ENCODE data around the gene ADAMTSL1. TPM values are rescaled to one million over a fixed set of nuclear protein-coding genes. Genes with fewer than 3 reads are reported as not detected.

ADAMTSL1 gene
- total and polyA plus RNA-seq, 2 donors, result 3.2 to 42.3 TPM

GRCh38 chr9:18689921-18690320 is 216.0 kb downstream of the ADAMTSL1 start:
- H3K27ac ChIP-seq (ENCODE audit: low read depth), result no peak overlapping the region
- no peaks in the 10 kb centered on the region for H3K4me1 ChIP-seq (ENCODE audit: insufficient read depth)
- no peak for DNase-seq (ENCODE audit: extremely low spot score)
- no peak overlapping the region for H3K4me3 ChIP-seq (ENCODE audit: low read depth, low read length)
- H3K36me3 ChIP-seq (ENCODE audit: insufficient read depth), result no peaks in the 10 kb centered on the region

GRCh38 chr9:18692268-18692667 is 218.3 kb downstream of the ADAMTSL1 start:
- 62% methylated on average over 5 of the region's 5 CpGs for WGBS
- no peak overlapping the region for H3K4me3 ChIP-seq (ENCODE audit: low read depth, low read length)

GRCh38 chr9:18692962-18693361 is 219.0 kb downstream of the ADAMTSL1 start:
- DNase-seq (ENCODE audit: extremely low spot score), result no peak
- WGBS, result 86% methylated on average over 3 of the region's 3 CpGs
- Histone ChIP-seq H3K36me3 (ENCODE audit: insufficient read depth) (no peaks in the 10 kb centered on the region), H3K4me3 (ENCODE audit: low read depth, low read length) (no peak overlapping the region), H3K4me1 (ENCODE audit: insufficient read depth) (no peaks in the 10 kb centered on the region), H3K27ac (ENCODE audit: low read depth) (no peak overlapping the region)

More at GRCh38 chr9:18692268-18692667, 218.3 kb downstream of the ADAMTSL1 start:
- H3K4me1 ChIP-seq (ENCODE audit: insufficient read depth), result no peaks in the 10 kb centered on the region
- H3K36me3 ChIP-seq (ENCODE audit: insufficient read depth), result no peaks in the 10 kb centered on the region
- no peak for DNase-seq (ENCODE audit: extremely low spot score)
- H3K27ac ChIP-seq (ENCODE audit: low read depth), result no peak overlapping the region

DNA sequence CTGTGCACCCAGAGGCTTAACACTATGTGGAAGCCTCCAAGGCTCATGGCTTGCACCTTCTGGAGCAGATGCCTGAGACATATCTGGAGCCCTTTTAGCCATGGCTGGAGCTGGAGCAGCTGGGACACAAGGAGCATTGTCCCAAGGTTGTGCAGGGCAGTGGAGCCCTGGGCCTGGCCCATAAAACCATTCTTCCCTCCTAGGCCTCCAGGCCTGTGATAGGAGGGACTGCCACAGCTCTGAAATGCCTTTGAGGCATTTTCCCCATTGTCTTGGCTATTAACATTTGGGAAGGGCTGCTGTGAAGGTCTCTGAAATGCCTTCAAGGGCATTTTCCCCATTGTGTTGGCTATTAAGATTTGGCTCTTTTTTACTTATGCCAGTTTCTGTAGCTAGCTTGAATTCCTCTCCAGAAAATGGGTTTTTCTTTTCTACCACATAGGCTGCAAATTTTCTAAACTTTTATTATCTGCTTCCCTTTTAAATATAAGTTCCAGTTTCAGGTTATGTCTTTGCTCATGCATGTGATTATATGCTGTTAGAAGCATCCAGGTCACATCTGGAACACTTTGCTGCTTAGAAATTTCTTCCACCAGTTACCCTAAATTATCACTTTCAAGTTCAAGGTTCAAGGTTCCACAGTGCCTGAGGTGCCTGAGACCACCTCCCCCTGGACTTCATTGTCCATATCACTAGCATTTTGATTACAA is 221.2 kb downstream of the ADAMTSL1 start:
- Histone ChIP-seq H3K36me3 (ENCODE audit: insufficient read depth) (no peaks in the 10 kb centered on the region), H3K27ac (ENCODE audit: low read depth) (no peak overlapping the region), H3K4me1 (ENCODE audit: insufficient read depth) (no peaks in the 10 kb centered on the region), H3K4me3 (ENCODE audit: low read depth, low read length) (no peak overlapping the region)
- DNase-seq (ENCODE audit: extremely low spot score), result no peak

DNA sequence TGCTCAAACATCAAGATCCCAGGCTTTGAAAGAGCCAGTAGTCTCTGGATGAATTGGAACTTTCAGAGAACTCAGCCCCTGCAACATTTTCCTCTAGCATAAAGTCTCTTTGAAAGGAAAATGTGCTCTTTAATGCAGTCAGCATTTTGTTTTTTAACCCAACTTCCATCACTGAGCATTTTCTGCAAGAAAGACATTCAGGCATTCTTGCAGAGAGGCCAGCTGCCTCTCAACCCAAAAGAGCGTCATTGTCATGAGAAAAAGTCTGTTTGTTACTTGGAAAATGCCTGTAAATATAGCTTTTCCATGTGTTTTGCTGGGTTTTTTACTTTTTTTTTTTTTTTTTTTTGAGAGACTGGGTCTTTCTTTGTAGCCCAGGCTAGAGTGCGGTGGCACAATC is 225.0 kb downstream of the ADAMTSL1 start:
- WGBS, result 72% methylated on average over 2 of the region's 2 CpGs
- DNase-seq (ENCODE audit: extremely low spot score), result no peak
- no peak overlapping the region for H3K4me3 ChIP-seq (ENCODE audit: low read depth, low read length)
- H3K36me3 ChIP-seq (ENCODE audit: insufficient read depth), result no peaks in the 10 kb centered on the region
- H3K4me1 ChIP-seq (ENCODE audit: insufficient read depth), result no peaks in the 10 kb centered on the region
- H3K27ac ChIP-seq (ENCODE audit: low read depth), result no peak overlapping the region

DNA sequence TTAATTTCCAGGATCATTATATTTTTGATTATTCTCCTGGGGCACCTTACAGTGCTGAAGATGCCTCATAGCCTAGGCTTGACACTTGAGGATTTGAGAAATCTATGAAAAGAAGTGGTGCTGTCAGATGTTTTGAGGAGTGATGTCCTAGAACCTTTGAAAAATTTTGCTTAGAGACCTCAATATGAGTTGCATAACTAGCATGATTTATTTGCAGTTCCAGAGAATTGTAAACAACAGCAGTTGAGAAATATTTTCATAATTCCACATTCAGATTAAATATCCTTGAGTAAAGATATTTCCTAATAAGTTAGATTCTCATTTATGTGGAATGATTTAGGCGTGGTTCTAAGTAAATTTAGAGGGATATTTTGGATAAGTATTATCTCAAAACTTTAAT is 225.8 kb downstream of the ADAMTSL1 start:
- H3K4me3 ChIP-seq (ENCODE audit: low read depth, low read length), result no peak overlapping the region
- H3K4me1 ChIP-seq (ENCODE audit: insufficient read depth), result no peaks in the 10 kb centered on the region
- WGBS, result 51% methylated on average over 1 of the region's 1 CpG
- no peak overlapping the region for H3K27ac ChIP-seq (ENCODE audit: low read depth)
- H3K36me3 ChIP-seq (ENCODE audit: insufficient read depth), result no peaks in the 10 kb centered on the region
- DNase-seq (ENCODE audit: extremely low spot score), result no peak

DNA sequence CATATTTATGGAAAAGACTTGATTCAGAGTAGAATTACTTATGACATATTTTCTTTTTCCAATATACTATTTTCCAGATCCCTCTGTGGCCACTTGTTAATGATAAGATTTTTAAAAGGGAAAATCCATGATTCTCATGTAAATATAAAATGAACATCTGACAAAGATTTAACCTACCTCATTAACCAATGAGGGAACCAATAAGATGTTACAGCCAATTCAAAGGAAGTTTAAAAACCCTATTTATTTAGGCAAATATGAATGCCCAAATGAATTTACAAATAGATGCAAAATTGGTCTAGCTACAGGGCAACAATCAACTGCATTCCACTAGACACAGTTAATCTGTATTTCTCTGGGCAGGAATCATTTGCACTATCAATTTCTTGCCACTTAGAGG is 226.8 kb downstream of the ADAMTSL1 start:
- no peak for DNase-seq (ENCODE audit: extremely low spot score)
- H3K4me3 ChIP-seq (ENCODE audit: low read depth, low read length), result no peak overlapping the region
- H3K27ac ChIP-seq (ENCODE audit: low read depth), result no peak overlapping the region
- no peaks in the 10 kb centered on the region for H3K4me1 ChIP-seq (ENCODE audit: insufficient read depth)
- no peaks in the 10 kb centered on the region for H3K36me3 ChIP-seq (ENCODE audit: insufficient read depth)

GRCh38 chr9:18703151-18703900 is 229.4 kb downstream of the ADAMTSL1 start:
- no peak overlapping the region for H3K4me3 ChIP-seq (ENCODE audit: low read depth, low read length)
- no peak for DNase-seq (ENCODE audit: extremely low spot score)
- 43% methylated on average over 5 of the region's 5 CpGs for WGBS
- no peaks in the 10 kb centered on the region for H3K36me3 ChIP-seq (ENCODE audit: insufficient read depth)
- H3K4me1 ChIP-seq (ENCODE audit: insufficient read depth), result no peaks in the 10 kb centered on the region
- no peak overlapping the region for H3K27ac ChIP-seq (ENCODE audit: low read depth)

- no peak overlapping the region for H3K27ac ChIP-seq (ENCODE audit: low read depth)
- H3K4me1 ChIP-seq (ENCODE audit: insufficient read depth), result no peaks in the 10 kb centered on the region
- H3K4me3 ChIP-seq (ENCODE audit: low read depth, low read length), result no peak overlapping the region
- H3K36me3 ChIP-seq (ENCODE audit: insufficient read depth), result no peaks in the 10 kb centered on the region
- WGBS, result 66% methylated on average over 4 of the region's 4 CpGs
- DNase-seq (ENCODE audit: extremely low spot score), result no peak
Observed at GRCh38 chr9:18703901-18704379, 230.0 kb downstream of the ADAMTSL1 start.

DNA sequence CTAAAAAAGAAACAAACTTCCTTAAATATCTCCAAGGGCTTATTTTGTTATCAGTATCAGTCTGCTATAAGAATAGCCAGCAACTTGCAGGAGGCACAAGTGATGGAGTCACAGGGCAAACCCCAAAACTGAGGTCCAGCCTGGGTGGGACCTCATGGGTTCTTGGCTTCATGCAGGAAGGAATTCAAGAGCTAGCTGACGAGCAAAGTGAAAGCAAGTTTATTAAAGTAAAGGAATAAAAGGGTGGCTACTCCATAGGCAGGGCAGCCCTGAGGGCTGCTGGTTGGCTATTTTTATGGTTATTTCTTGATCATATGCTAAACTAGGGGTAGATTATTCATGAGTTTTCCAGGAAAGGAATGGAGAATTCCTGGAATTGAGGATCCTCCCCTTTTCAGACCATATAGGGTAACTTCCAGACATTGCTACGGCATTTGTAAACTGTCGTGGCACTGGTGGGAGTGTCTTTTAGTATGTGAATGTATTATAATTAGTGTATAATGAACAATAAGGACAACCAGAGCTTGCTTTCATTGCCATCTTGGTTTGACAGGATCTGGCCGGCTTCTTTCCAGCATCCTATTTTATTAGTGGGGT is 231.9 kb downstream of the ADAMTSL1 start:
- Histone ChIP-seq H3K4me3 (ENCODE audit: low read depth, low read length) (no peak overlapping the region), H3K4me1 (ENCODE audit: insufficient read depth) (no peaks in the 10 kb centered on the region), H3K36me3 (ENCODE audit: insufficient read depth) (no peaks in the 10 kb centered on the region), H3K27ac (ENCODE audit: low read depth) (no peak overlapping the region)
- WGBS, result 39% methylated on average over 4 of the region's 4 CpGs
- DNase-seq (ENCODE audit: extremely low spot score), result no peak

GRCh38 chr9:18706648-18707047 is 232.7 kb downstream of the ADAMTSL1 start:
- DNase-seq (ENCODE audit: extremely low spot score), result no peak
- Histone ChIP-seq H3K27ac (ENCODE audit: low read depth) (no peak overlapping the region), H3K36me3 (ENCODE audit: insufficient read depth) (no peaks in the 10 kb centered on the region), H3K4me1 (ENCODE audit: insufficient read depth) (no peaks in the 10 kb centered on the region), H3K4me3 (ENCODE audit: low read depth, low read length) (no peak overlapping the region)
- 90% methylated on average over 11 of the region's 11 CpGs for WGBS

DNA sequence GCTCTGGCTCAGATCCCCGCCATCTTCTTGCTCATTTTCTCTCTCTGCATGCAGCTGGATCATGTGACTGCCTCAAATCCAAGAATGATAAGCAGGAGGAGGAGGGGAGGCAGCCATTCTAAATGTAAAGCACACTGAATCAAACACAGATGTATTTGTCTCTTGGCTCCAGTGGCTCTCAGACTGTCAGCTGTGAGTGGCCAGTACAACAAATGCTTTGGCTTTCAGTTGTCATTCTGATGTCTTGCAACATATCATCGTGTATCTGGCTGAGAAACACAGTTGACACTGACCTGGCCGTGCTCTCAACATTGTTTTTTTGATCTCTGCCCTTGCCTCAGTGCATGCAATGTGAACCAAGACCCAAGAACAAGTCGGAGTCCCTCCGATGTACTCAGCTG is 233.1 kb downstream of the ADAMTSL1 start:
- H3K4me3 ChIP-seq (ENCODE audit: low read depth, low read length), result no peak overlapping the region
- H3K27ac ChIP-seq (ENCODE audit: low read depth), result no peak overlapping the region
- no peaks in the 10 kb centered on the region for H3K4me1 ChIP-seq (ENCODE audit: insufficient read depth)
- no peak for DNase-seq (ENCODE audit: extremely low spot score)
- WGBS, result 69% methylated on average over 5 of the region's 5 CpGs
- no peaks in the 10 kb centered on the region for H3K36me3 ChIP-seq (ENCODE audit: insufficient read depth)

DNA sequence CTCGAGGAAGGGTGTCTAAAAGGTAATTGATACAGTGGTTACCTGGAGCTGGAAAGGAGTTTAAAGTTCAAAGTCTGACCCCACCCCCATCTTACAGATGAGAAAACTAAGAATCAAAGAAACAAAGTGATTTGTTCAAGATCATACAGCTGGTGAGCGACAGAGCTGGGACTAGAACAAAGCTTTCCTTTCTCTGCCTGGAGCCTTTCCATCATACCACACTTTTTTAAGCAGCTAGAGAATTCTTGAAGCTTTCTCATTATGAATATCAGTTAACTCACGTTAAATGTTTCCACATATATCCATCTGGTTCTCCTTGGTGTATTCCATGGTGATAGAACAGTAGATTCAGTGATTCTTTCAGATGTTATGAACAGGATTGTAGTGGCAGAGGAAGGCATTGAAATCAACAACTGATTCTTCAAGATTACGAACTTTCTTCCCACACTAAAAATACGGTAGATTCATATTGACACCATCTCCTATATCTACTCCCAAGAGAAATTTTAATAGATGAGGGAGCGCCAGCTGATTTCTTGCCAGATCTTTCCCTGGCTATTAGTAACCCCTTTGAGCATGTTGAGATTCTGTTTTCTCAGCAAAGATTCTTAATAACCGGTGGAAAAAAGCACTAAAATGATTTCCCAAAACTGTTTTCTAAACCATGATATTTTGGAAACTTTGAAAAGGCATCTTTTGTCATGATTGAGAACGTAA is 233.7 kb downstream of the ADAMTSL1 start:
- 67% methylated on average over 8 of the region's 8 CpGs for WGBS
- H3K4me3 ChIP-seq (ENCODE audit: low read depth, low read length), result no peak overlapping the region
- no peaks in the 10 kb centered on the region for H3K36me3 ChIP-seq (ENCODE audit: insufficient read depth)
- no peak for DNase-seq (ENCODE audit: extremely low spot score)
- H3K27ac ChIP-seq (ENCODE audit: low read depth), result no peak overlapping the region
- H3K4me1 ChIP-seq (ENCODE audit: insufficient read depth), result no peaks in the 10 kb centered on the region

Measured in urinary bladder (tissue), 4 donors.